HEK293 (cell line): Measurements from ENCODE around the gene SLC66A2.

Experiments used
- CTCF ChIA-PET: fragments of 350-600 bp; formaldehyde crosslinking; extraction: SDS; loops from one replicate; lab custom pipeline; 2021; ENCODE audit warnings: antibody characterized with exemption; lab: Yijun Ruan, JAX
- POLR2A ChIA-PET: fragments of 300-600 bp; formaldehyde crosslinking; extraction: SDS; loops from one replicate; lab custom pipeline; 2020; ENCODE audit warnings: antibody characterized with exemption, inconsistent platforms; lab: Yijun Ruan, JAX
- H3K27ac ChIP-seq: fragments of 200-500 bp; sonication (Bioruptor generic); 2 replicates; pipeline ENCODE4 v1.5.1; 2014; ENCODE audit warnings: low read depth, low read length, control low read depth, inconsistent platforms; ENCODE audit errors: extremely low read depth
- H3K36me3 ChIP-seq, 2 experiments: fragments of 200-500 bp in 1 of 2; sonication (Bioruptor generic) in 1 of 2; 1 replicate in 1 of 2; 2 replicates in 1 of 2; pipeline ENCODE4 v1.5.1; 2014 to 2017; ENCODE audit warnings: inconsistent platforms in 2 of 2, low read length in 2 of 2; ENCODE audit not compliant: control insufficient read depth in 2 of 2, insufficient read depth in 1 of 2
- H3K4me1 ChIP-seq: fragments of 200-500 bp; sonication (Bioruptor generic); 2 replicates; pipeline ENCODE4 v1.5.1; 2014; ENCODE audit warnings: mild to moderate bottlenecking, low read length, inconsistent platforms; ENCODE audit not compliant: control insufficient read depth, insufficient read depth
- H3K4me3 ChIP-seq: 2 replicates; pipeline ENCODE4 v1.5.1; 2011; ENCODE audit warnings: low read depth, mild to moderate bottlenecking, control low read depth, low read length, moderate library complexity
- H3K9me3 ChIP-seq: fragments of 200-500 bp; sonication (Bioruptor generic); 2 replicates; pipeline ENCODE4 v1.5.1; 2014; ENCODE audit warnings: low read depth, low read length, inconsistent platforms; ENCODE audit not compliant: control insufficient read depth, insufficient read depth
- HIC1 ChIP-seq: fragments of 450-650 bp; formaldehyde crosslinking; IDR thresholded peaks from 2 replicates; pipeline ENCODE4 v1.5.1; 2016; ENCODE audit warnings: missing biosample characterization, missing genetic modification characterization
- KLF16 ChIP-seq: fragments of 450-650 bp; formaldehyde crosslinking; IDR thresholded peaks from 2 replicates; pipeline ENCODE4 v1.5.1; 2017; ENCODE audit warnings: missing biosample characterization, missing genetic modification characterization
- KLF7 ChIP-seq: fragments of 450-650 bp; formaldehyde crosslinking; IDR thresholded peaks from 2 replicates; pipeline ENCODE4 v1.5.1; 2016; ENCODE audit warnings: missing biosample characterization, missing genetic modification characterization, borderline replicate concordance
- MZF1 ChIP-seq: fragments of 450-650 bp; formaldehyde crosslinking; IDR thresholded peaks from 2 replicates; pipeline ENCODE4 v1.5.1; 2017; ENCODE audit warnings: missing biosample characterization, missing genetic modification characterization, borderline replicate concordance
- PATZ1 ChIP-seq: fragments of 450-650 bp; formaldehyde crosslinking; IDR thresholded peaks from 2 replicates; pipeline ENCODE4 v1.5.1; 2016; ENCODE audit warnings: missing biosample characterization, missing genetic modification characterization
- PRDM1 ChIP-seq: fragments of 450-650 bp; formaldehyde crosslinking; IDR thresholded peaks from 2 replicates; pipeline ENCODE4; 2016; ENCODE audit warnings: missing biosample characterization, missing genetic modification characterization
- SETDB1 ChIP-seq: IDR thresholded peaks from one replicate; pipeline ENCODE4 v1.6.1; 2017; ENCODE audit warnings: mild to moderate bottlenecking, low read length, moderate library complexity, mixed read lengths; ENCODE audit not compliant: insufficient read length
- SP7 ChIP-seq: fragments of 450-650 bp; formaldehyde crosslinking; IDR thresholded peaks from 2 replicates; pipeline ENCODE4 v1.5.1; 2016; ENCODE audit warnings: missing biosample characterization, missing genetic modification characterization
- TCF7L2 ChIP-seq: IDR thresholded peaks from 2 replicates; pipeline ENCODE4 v1.6.1; 2011; ENCODE audit warnings: low read depth, mild to moderate bottlenecking, inconsistent platforms, low read length, moderate library complexity, borderline replicate concordance
- ZFP37 ChIP-seq: fragments of 450-650 bp; formaldehyde crosslinking; IDR thresholded peaks from 2 replicates; pipeline ENCODE4 v1.5.1; 2016; ENCODE audit warnings: missing biosample characterization, missing genetic modification characterization
- ZNF184 ChIP-seq: fragments of 450-650 bp; IDR thresholded peaks from 2 replicates; pipeline ENCODE4 v1.5.1; 2018; ENCODE audit warnings: missing biosample characterization, mild to moderate bottlenecking, missing genetic modification characterization
- ZNF335 ChIP-seq: fragments of 450-650 bp; formaldehyde crosslinking; conservative IDR thresholded peaks from 2 replicates; pipeline ENCODE4 v1.5.1; 2016; ENCODE audit warnings: missing biosample characterization, missing genetic modification characterization
- ZNF48 ChIP-seq: fragments of 450-650 bp; formaldehyde crosslinking; IDR thresholded peaks from 2 replicates; pipeline ENCODE4 v1.5.1; 2016; ENCODE audit warnings: missing biosample characterization, missing genetic modification characterization
- ZNF549 ChIP-seq: fragments of 450-650 bp; IDR thresholded peaks from 2 replicates; pipeline ENCODE4 v1.5.1; 2018; ENCODE audit warnings: missing biosample characterization, missing genetic modification characterization, mild to moderate bottlenecking, inconsistent platforms, moderate library complexity
- ZNF639 ChIP-seq: fragments of 450-650 bp; formaldehyde crosslinking; IDR thresholded peaks from 2 replicates; pipeline ENCODE4 v1.5.1; 2016; ENCODE audit warnings: missing biosample characterization, missing genetic modification characterization
- ZNF677 ChIP-seq: fragments of 450-650 bp; IDR thresholded peaks from 2 replicates; pipeline ENCODE4 v1.5.0; 2018; ENCODE audit warnings: missing biosample characterization, mild to moderate bottlenecking, missing genetic modification characterization, moderate library complexity
- ZNF777 ChIP-seq: fragments of 450-650 bp; formaldehyde crosslinking; IDR thresholded peaks from 2 replicates; pipeline ENCODE4 v1.5.1; 2017; ENCODE audit warnings: missing biosample characterization, missing genetic modification characterization, borderline replicate concordance
- ZSCAN4 ChIP-seq: fragments of 450-650 bp; formaldehyde crosslinking; IDR thresholded peaks from 2 replicates; pipeline ENCODE4 v1.5.1; 2017; ENCODE audit warnings: missing biosample characterization, missing genetic modification characterization
- ZXDB ChIP-seq: fragments of 450-650 bp; formaldehyde crosslinking; IDR thresholded peaks from 2 replicates; pipeline ENCODE4 v1.5.1; 2016; ENCODE audit warnings: missing biosample characterization, missing genetic modification characterization
- TF ChIP-seq, protein P1 (sequence below): fragments of 450-650 bp; formaldehyde crosslinking; IDR thresholded peaks from 2 replicates; pipeline ENCODE4 v1.5.1; 2017; ENCODE audit warnings: missing biosample characterization, missing genetic modification characterization
- TF ChIP-seq, protein P2 (sequence below): fragments of 450-650 bp; formaldehyde crosslinking; IDR thresholded peaks from 2 replicates; pipeline ENCODE4 v1.5.0; 2017; ENCODE audit warnings: missing biosample characterization, missing genetic modification characterization, borderline replicate concordance
- TF ChIP-seq, protein P3 (sequence below): fragments of 450-650 bp; formaldehyde crosslinking; IDR thresholded peaks from 2 replicates; pipeline ENCODE4 v1.5.1; 2016; ENCODE audit warnings: missing biosample characterization, missing genetic modification characterization

SLC66A2 gene

DNA sequence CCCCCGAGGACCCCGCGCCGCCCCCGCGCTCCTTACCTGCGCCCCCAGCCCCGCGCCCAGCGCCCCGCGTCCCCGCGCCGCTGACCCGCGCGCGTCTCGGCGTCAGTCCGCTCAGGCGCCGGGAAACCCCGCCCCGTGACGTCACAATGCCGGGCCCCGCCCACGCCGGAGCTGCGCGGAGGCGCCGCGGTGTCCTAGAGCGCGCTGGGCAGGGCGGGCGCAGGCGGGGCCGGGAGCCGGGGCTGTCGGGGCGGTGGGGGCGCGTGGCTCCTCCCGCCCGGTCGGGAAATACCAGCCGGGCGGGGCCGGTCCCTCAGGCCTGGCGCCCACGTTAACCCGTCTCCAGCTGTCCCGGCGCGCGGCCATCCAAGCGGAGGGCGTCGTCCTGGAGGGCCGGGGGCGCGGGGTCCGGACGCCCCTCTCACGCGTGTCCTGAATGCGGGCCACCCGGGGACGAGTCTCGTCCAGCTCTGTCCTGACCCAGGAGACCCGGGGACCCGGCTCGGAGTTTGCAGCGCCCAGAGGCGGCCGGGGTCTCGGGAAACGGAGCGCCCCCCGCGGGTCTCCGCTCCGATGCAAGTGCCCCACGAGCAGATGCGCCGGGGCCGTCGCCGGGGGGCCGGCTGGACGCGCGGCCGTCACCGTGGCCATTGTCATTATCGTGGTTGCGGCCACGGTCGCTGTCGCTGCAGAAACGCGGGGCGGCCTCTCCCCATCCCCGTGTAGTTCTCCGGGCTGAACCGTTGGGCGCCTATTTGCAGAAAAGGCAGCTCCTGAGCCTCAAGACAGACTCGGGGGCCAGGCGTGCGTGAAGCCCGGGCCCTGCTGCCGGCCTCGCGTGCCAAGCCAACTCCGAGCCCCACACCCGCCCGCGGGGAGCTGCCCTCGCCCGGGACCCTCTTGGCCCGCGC, at the start of gene SLC66A2:
Gene SLC66A2, minus strand, starts transcription at position 109 of the 911 bp plus-strand sequence. CDS start 727 bp downstream, outside the sequence.
- POLR2A ChIA-PET: interaction anchor here (0.6 to 2.6 kb wide), 6 partner anchors 8 to 200 kb away, joined by 3 to 9 read pairs (median 5); partner anchors contain the start of genes HSBP1L1, RBFA and TXNL4A
- Histone ChIP-seq H3K36me3 (peaks cover 11 to 22% of the 10 kb centered on the region in 2 experiments; a peak in 2 of 3 replicates), H3K4me1 (peaks cover 8% of the 10 kb centered on the region), H3K27ac (peak within 1 kb of the TSS; percentile 71; the same call in 1 of the 2 replicates), H3K9me3 (no peaks in the 10 kb centered on the region), H3K4me3 (peak within 1 kb of the TSS; percentile 72)
- CTCF ChIA-PET: no interaction called here
- TF ChIP-seq KLF7 (tag by site-specific recombination) (peak; percentile 50; the same call in 1 of the 2 replicates), ZNF184 (no peak), ZNF335 (peak; percentile 62), SP7 (tag by site-specific recombination) (0 out of 2 replicates have a peak, but pooled peaks have one; percentile 19), HIC1 (tag by site-specific recombination) (0 out of 2 replicates have a peak, but pooled peaks have one; percentile 20), ZNF777 (tag by site-specific recombination) (peak; percentile 60; the same call in 1 of the 2 replicates), ZXDB (tag by site-specific recombination) (0 out of 2 replicates have a peak, but pooled peaks have one; percentile 29), ZNF677 (tag by site-specific recombination) (no peak), ZSCAN4 (tag by site-specific recombination) (no peak), PATZ1 (tag by site-specific recombination) (0 out of 2 replicates have a peak, but pooled peaks have one; percentile 23), PRDM1 (tag by site-specific recombination) (no peak), SETDB1 (no peak), ZNF549 (tag by site-specific recombination) (no peak), KLF16 (tag by site-specific recombination) (no peak), ZNF639 (tag by site-specific recombination) (no peak), TCF7L2 (no peak), MZF1 (tag by site-specific recombination) (no peak), ZFP37 (tag by site-specific recombination) (no peak), ZNF48 (no peak)
- TF ChIP-seq, protein P1, sequence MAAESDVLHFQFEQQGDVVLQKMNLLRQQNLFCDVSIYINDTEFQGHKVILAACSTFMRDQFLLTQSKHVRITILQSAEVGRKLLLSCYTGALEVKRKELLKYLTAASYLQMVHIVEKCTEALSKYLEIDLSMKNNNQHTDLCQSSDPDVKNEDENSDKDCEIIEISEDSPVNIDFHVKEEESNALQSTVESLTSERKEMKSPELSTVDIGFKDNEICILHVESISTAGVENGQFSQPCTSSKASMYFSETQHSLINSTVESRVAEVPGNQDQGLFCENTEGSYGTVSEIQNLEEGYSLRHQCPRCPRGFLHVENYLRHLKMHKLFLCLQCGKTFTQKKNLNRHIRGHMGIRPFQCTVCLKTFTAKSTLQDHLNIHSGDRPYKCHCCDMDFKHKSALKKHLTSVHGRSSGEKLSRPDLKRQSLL: peak; percentile 87; the same call in 1 of the 2 replicates
- TF ChIP-seq, protein P2, sequence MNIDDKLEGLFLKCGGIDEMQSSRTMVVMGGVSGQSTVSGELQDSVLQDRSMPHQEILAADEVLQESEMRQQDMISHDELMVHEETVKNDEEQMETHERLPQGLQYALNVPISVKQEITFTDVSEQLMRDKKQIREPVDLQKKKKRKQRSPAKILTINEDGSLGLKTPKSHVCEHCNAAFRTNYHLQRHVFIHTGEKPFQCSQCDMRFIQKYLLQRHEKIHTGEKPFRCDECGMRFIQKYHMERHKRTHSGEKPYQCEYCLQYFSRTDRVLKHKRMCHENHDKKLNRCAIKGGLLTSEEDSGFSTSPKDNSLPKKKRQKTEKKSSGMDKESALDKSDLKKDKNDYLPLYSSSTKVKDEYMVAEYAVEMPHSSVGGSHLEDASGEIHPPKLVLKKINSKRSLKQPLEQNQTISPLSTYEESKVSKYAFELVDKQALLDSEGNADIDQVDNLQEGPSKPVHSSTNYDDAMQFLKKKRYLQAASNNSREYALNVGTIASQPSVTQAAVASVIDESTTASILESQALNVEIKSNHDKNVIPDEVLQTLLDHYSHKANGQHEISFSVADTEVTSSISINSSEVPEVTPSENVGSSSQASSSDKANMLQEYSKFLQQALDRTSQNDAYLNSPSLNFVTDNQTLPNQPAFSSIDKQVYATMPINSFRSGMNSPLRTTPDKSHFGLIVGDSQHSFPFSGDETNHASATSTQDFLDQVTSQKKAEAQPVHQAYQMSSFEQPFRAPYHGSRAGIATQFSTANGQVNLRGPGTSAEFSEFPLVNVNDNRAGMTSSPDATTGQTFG: no peak
- TF ChIP-seq, protein P3, sequence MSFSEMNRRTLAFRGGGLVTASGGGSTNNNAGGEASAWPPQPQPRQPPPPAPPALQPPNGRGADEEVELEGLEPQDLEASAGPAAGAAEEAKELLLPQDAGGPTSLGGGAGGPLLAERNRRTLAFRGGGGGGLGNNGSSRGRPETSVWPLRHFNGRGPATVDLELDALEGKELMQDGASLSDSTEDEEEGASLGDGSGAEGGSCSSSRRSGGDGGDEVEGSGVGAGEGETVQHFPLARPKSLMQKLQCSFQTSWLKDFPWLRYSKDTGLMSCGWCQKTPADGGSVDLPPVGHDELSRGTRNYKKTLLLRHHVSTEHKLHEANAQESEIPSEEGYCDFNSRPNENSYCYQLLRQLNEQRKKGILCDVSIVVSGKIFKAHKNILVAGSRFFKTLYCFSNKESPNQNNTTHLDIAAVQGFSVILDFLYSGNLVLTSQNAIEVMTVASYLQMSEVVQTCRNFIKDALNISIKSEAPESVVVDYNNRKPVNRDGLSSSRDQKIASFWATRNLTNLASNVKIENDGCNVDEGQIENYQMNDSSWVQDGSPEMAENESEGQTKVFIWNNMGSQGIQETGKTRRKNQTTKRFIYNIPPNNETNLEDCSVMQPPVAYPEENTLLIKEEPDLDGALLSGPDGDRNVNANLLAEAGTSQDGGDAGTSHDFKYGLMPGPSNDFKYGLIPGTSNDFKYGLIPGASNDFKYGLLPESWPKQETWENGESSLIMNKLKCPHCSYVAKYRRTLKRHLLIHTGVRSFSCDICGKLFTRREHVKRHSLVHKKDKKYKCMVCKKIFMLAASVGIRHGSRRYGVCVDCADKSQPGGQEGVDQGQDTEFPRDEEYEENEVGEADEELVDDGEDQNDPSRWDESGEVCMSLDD (tag by site-specific recombination): peak; percentile 77
